Neural cell (in vitro differentiated cells): Measurements from ENCODE around the gene PTPRN2. TPM values are rescaled to one million over a fixed set of nuclear protein-coding genes. Genes with fewer than 3 reads are reported as not detected.

Experiments
- H2AFZ ChIP-seq: fragments of 200-600, 300-800 bp; sonication (generic), shearing (Covaris generic); 2 replicates; pipeline ENCODE4 v1.6.0; 2014; ENCODE audit warnings: low read depth, mild to moderate bottlenecking, antibody characterized with exemption, low read length, moderate library complexity
- H3F3A ChIP-seq: fragments of 200-600 bp; shearing (Covaris generic); 2 replicates; pipeline ENCODE4 v1.6.1; 2016; ENCODE audit warnings: mild to moderate bottlenecking, moderate library complexity, mixed read lengths, antibody characterized with exemption, low read length; ENCODE audit not compliant: insufficient read depth, poor library complexity, severe bottlenecking
- H3K27ac ChIP-seq: fragments of 200-600, 300-800 bp; sonication (generic), shearing (Covaris generic); 2 replicates; pipeline ENCODE4 v1.5.1; 2014; ENCODE audit warnings: mild to moderate bottlenecking, low read length, moderate library complexity
- H3K27me3 ChIP-seq: fragments of 300-800, 200-600 bp; sonication (generic), shearing (Covaris generic); 2 replicates; pipeline ENCODE4 v1.6.0; 2014; ENCODE audit warnings: mild to moderate bottlenecking, low read depth, low read length, moderate library complexity; ENCODE audit not compliant: insufficient read depth
- H3K36me3 ChIP-seq: fragments of 300-800, 200-600 bp; sonication (generic), shearing (Covaris generic); 2 replicates; pipeline ENCODE4 v1.5.1; 2014; ENCODE audit warnings: mild to moderate bottlenecking, antibody characterized with exemption, low read length, moderate library complexity; ENCODE audit not compliant: insufficient read depth
- H3K4me2 ChIP-seq: fragments of 300-800, 200-600 bp; sonication (generic), shearing (Covaris generic); 2 replicates; pipeline ENCODE4 v1.6.0; 2014; ENCODE audit warnings: mild to moderate bottlenecking, low read length
- H3K4me3 ChIP-seq: fragments of 300-800, 200-600 bp; sonication (generic), shearing (Covaris generic); 2 replicates; pipeline ENCODE4 v1.5.1; 2014; ENCODE audit warnings: mild to moderate bottlenecking, low read length, moderate library complexity
- H3K79me2 ChIP-seq: fragments of 200-600 bp; shearing (Covaris generic); replicated peaks from 2 replicates; pipeline ENCODE4 v1.6.0; 2014; ENCODE audit warnings: mild to moderate bottlenecking, low read length, moderate library complexity; ENCODE audit not compliant: insufficient read depth
- H3K9ac ChIP-seq: fragments of 300-800, 200-600 bp; sonication (generic), shearing (Covaris generic); 2 replicates; pipeline ENCODE4 v1.6.1; 2016; ENCODE audit warnings: mild to moderate bottlenecking, low read length, mixed read lengths
- H3K9me2 ChIP-seq: fragments of 200-600 bp; shearing (Covaris generic); 2 replicates; pipeline ENCODE4 v1.6.1; 2016; ENCODE audit warnings: mild to moderate bottlenecking, low read length, mixed read lengths; ENCODE audit not compliant: insufficient read depth
- H3K9me3 ChIP-seq: fragments of 200-600, 300-800 bp; sonication (generic), shearing (Covaris generic); 2 replicates; pipeline ENCODE4 v1.6.1; 2016; ENCODE audit warnings: mild to moderate bottlenecking, mixed run types, low read length, moderate library complexity, mixed read lengths
- H4K20me1 ChIP-seq: fragments of 200-600 bp; shearing (Covaris generic); 2 replicates; pipeline ENCODE4 v1.6.1; 2016; ENCODE audit warnings: mild to moderate bottlenecking, mixed run types; ENCODE audit not compliant: insufficient read depth
- CTCF ChIP-seq: fragments of 450-650 bp; IDR thresholded peaks from 2 replicates; pipeline ENCODE4 v1.5.1; 2014; ENCODE audit warnings: antibody characterized with exemption, mild to moderate bottlenecking, moderate library complexity; ENCODE audit not compliant: poor library complexity, severe bottlenecking
- EP300 ChIP-seq: fragments of 450-650 bp; conservative IDR thresholded peaks from 2 replicates; pipeline ENCODE4 v1.6.1; 2014; ENCODE audit warnings: antibody characterized with exemption, mild to moderate bottlenecking, moderate library complexity; ENCODE audit not compliant: poor library complexity, severe bottlenecking
- EZH2 ChIP-seq: fragments of 200-600, 300-800 bp; shearing (Covaris generic), sonication (generic); IDR thresholded peaks from 2 replicates; pipeline ENCODE4 v1.6.1; 2014; ENCODE audit warnings: antibody characterized with exemption, low read length, borderline replicate concordance, mild to moderate bottlenecking; ENCODE audit not compliant: insufficient read depth, poor library complexity, severe bottlenecking
- MXI1 ChIP-seq: fragments of 450-650 bp; conservative IDR thresholded peaks from 2 replicates; pipeline ENCODE4 v1.6.1; 2014; ENCODE audit warnings: antibody characterized with exemption, mild to moderate bottlenecking; ENCODE audit not compliant: poor library complexity, severe bottlenecking
- POLR2AphosphoS5 ChIP-seq: IDR thresholded peaks from 2 replicates; pipeline ENCODE4 v1.6.1; 2012
- RAD21 ChIP-seq: fragments of 450-650 bp; conservative IDR thresholded peaks from 2 replicates; pipeline ENCODE4 v1.6.1; 2014; ENCODE audit warnings: antibody characterized with exemption, mild to moderate bottlenecking, moderate library complexity
- REST ChIP-seq: IDR thresholded peaks from 2 replicates; pipeline ENCODE4 v1.6.1; 2012; ENCODE audit warnings: borderline replicate concordance
- SMC3 ChIP-seq: fragments of 450-650 bp; conservative IDR thresholded peaks from 2 replicates; pipeline ENCODE4 v1.6.1; 2014; ENCODE audit warnings: antibody characterized with exemption, mild to moderate bottlenecking, moderate library complexity; ENCODE audit not compliant: poor library complexity
- TAF1 ChIP-seq: IDR thresholded peaks from 2 replicates; pipeline ENCODE4 v1.6.1; 2012; ENCODE audit warnings: low read depth
- polyA plus RNA-seq: library from polyadenylated mRNA; depleted of rRNA; stranded (reverse); fragments of >200 nt; gene quantifications from 2 replicates; pipeline ENCODE4 v1.2.3, GENCODE V29; 2014

PTPRN2 gene
- polyA plus RNA-seq, 1 donor from 2014 or later, result 31.0 TPM

GRCh38 chr7:157561816-157562410 is 1025.7 kb downstream of the PTPRN2 start:
- no peaks in the 10 kb centered on the region for H4K20me1 ChIP-seq
- H3K27me3 ChIP-seq, result no peaks in the 10 kb centered on the region
- TF ChIP-seq MXI1, result no peak
- TF ChIP-seq RAD21, result no peak
- TF ChIP-seq TAF1, result no peak
- TF ChIP-seq SMC3, result no peak
- peaks cover 20% of the 10 kb centered on the region for H3K36me3 ChIP-seq
- H3K27ac ChIP-seq, result no peak overlapping the region
- no peak overlapping the region for H3K4me2 ChIP-seq
- H3K79me2 ChIP-seq, result peaks cover 12% of the 10 kb centered on the region
- H3K9ac ChIP-seq, result no peak overlapping the region
- H2AFZ ChIP-seq, result no peak overlapping the region
- H3K9me2 ChIP-seq, result no peaks in the 10 kb centered on the region
- no peak overlapping the region for H3K4me3 ChIP-seq
- H3F3A ChIP-seq, result no peaks in the 10 kb centered on the region
- H3K9me3 ChIP-seq, result no peaks in the 10 kb centered on the region

- no peak overlapping the region for H3K4me2 ChIP-seq
- no peaks in the 10 kb centered on the region for H3K27me3 ChIP-seq
- peaks cover 20% of the 10 kb centered on the region for H3K36me3 ChIP-seq
- no peaks in the 10 kb centered on the region for H4K20me1 ChIP-seq
- no peak overlapping the region for H2AFZ ChIP-seq
- H3K9ac ChIP-seq, result no peak overlapping the region
- H3F3A ChIP-seq, result no peaks in the 10 kb centered on the region
- H3K9me3 ChIP-seq, result no peaks in the 10 kb centered on the region
- TF ChIP-seq REST (no peak), TAF1 (no peak), MXI1 (no peak), POLR2AphosphoS5 (no peak), SMC3 (no peak), CTCF (no peak), RAD21 (no peak), EZH2 (no peak), EP300 (no peak)
- H3K9me2 ChIP-seq, result no peaks in the 10 kb centered on the region
- H3K27ac ChIP-seq, result no peak overlapping the region
- H3K4me3 ChIP-seq, result no peak overlapping the region
- H3K79me2 ChIP-seq, result peaks cover 12% of the 10 kb centered on the region
Observed at GRCh38 chr7:157561523-157561785, 1026.2 kb downstream of the PTPRN2 start.
